ENCODE results near the gene SON. TPM values are rescaled to one million over a fixed set of nuclear protein-coding genes. Genes with fewer than 3 reads are reported as not detected.

SON gene
- total RNA-seq, 1 experiment from 2014 or later = 183 TPM

DNA sequence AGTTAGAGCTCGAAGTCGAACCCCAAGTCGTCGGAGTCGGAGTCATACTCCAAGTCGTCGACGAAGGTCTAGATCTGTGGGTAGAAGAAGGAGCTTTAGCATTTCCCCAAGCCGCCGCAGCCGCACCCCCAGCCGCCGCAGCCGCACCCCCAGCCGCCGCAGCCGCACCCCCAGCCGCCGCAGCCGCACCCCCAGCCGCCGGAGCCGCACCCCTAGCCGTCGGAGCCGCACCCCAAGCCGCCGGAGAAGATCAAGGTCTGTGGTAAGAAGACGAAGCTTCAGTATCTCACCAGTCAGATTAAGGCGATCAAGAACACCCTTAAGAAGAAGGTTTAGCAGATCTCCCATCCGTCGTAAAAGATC is 12.1 kb downstream of the SON start:
- ChIA-PET POLR2A (no interaction called here), CTCF (no interaction called here)
- in situ Hi-C loops (cut with HindIII; ENCODE audit: low pct_unique_long_range_greater_than_20kb, low sequenced_read_pairs) (no loop called here), intact Hi-C loops (cut with micrococcal nuclease; ENCODE audit: unreplicated experiment) (no loop called here)
- Histone ChIP-seq H3K9me3 (ENCODE audit: control insufficient read depth, insufficient read depth, low read depth, low read length) (no peaks in the 10 kb centered on the region), H3K4me3 (ENCODE audit: low read depth in 2 of 2, low read length in 2 of 2) (no peak overlapping the region), H3K27ac (ENCODE audit: low read length) (no peak overlapping the region), H3K27me3 (ENCODE audit: control insufficient read depth, insufficient read depth, low read length) (no peaks in the 10 kb centered on the region), H3K4me1 (ENCODE audit: control insufficient read depth, insufficient read depth, low read length) (no peaks in the 10 kb centered on the region), H3K36me3 (ENCODE audit: control insufficient read depth, insufficient read depth, low read length) (peaks cover 59% of the 10 kb centered on the region)
- DNase-seq (ENCODE audit: low read depth, low spot score) (no peak), ATAC-seq (no peak)
- no TSS peak for BruUV-seq (replicated peaks)
- TF ChIP-seq, protein P1, sequence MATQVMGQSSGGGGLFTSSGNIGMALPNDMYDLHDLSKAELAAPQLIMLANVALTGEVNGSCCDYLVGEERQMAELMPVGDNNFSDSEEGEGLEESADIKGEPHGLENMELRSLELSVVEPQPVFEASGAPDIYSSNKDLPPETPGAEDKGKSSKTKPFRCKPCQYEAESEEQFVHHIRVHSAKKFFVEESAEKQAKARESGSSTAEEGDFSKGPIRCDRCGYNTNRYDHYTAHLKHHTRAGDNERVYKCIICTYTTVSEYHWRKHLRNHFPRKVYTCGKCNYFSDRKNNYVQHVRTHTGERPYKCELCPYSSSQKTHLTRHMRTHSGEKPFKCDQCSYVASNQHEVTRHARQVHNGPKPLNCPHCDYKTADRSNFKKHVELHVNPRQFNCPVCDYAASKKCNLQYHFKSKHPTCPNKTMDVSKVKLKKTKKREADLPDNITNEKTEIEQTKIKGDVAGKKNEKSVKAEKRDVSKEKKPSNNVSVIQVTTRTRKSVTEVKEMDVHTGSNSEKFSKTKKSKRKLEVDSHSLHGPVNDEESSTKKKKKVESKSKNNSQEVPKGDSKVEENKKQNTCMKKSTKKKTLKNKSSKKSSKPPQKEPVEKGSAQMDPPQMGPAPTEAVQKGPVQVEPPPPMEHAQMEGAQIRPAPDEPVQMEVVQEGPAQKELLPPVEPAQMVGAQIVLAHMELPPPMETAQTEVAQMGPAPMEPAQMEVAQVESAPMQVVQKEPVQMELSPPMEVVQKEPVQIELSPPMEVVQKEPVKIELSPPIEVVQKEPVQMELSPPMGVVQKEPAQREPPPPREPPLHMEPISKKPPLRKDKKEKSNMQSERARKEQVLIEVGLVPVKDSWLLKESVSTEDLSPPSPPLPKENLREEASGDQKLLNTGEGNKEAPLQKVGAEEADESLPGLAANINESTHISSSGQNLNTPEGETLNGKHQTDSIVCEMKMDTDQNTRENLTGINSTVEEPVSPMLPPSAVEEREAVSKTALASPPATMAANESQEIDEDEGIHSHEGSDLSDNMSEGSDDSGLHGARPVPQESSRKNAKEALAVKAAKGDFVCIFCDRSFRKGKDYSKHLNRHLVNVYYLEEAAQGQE (IDR thresholded peaks at IDR 0.05; ENCODE audit: insufficient read depth in 1 of 2, low read depth in 2 of 2, low read length in 1 of 2) = no peak
- no peak for TF ChIP-seq POLR2AphosphoS5 (IDR thresholded peaks at IDR 0.05; ENCODE audit: low read depth, low read length)
- TF ChIP-seq, protein P2, sequence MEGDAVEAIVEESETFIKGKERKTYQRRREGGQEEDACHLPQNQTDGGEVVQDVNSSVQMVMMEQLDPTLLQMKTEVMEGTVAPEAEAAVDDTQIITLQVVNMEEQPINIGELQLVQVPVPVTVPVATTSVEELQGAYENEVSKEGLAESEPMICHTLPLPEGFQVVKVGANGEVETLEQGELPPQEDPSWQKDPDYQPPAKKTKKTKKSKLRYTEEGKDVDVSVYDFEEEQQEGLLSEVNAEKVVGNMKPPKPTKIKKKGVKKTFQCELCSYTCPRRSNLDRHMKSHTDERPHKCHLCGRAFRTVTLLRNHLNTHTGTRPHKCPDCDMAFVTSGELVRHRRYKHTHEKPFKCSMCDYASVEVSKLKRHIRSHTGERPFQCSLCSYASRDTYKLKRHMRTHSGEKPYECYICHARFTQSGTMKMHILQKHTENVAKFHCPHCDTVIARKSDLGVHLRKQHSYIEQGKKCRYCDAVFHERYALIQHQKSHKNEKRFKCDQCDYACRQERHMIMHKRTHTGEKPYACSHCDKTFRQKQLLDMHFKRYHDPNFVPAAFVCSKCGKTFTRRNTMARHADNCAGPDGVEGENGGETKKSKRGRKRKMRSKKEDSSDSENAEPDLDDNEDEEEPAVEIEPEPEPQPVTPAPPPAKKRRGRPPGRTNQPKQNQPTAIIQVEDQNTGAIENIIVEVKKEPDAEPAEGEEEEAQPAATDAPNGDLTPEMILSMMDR (IDR thresholded peaks at IDR 0.05) = no peak
- TF ChIP-seq TCF7L2 (IDR thresholded peaks at IDR 0.05; ENCODE audit: low read depth, low read length) = no peak
- TF ChIP-seq SIN3A (IDR thresholded peaks at IDR 0.05; ENCODE audit: borderline replicate concordance, insufficient read depth, low read depth, low read length) = no peak

DNA sequence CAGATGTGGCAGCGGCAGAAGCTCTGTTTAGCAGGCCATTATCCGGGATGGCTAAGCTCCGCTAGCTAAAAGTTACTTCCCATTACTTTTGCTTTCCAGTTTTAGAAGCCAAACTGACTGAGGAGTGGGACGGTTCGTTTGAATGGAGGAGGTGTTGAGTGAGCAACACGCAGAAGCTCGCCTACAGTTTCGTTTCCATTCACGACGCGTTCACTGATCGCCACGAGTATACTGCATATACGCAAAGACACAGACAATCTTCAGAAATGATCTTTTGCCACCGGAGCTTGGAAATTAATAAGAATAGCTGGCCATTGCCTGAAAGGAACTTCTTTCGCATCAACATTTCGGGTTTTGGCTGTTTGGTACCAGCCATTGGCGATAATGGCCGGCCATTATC is 14.6 kb downstream of the SON start:
- TF ChIP-seq, protein P2 (IDR thresholded peaks at IDR 0.05) = no peak
- TF ChIP-seq POLR2AphosphoS5 (IDR thresholded peaks at IDR 0.05; ENCODE audit: low read depth, low read length) (no peak), SIN3A (IDR thresholded peaks at IDR 0.05; ENCODE audit: borderline replicate concordance, insufficient read depth, low read depth, low read length) (no peak), TCF7L2 (IDR thresholded peaks at IDR 0.05; ENCODE audit: low read depth, low read length) (no peak)
- TF ChIP-seq, protein P1 (IDR thresholded peaks at IDR 0.05; ENCODE audit: insufficient read depth in 1 of 2, low read depth in 2 of 2, low read length in 1 of 2) = no peak
- Histone ChIP-seq H3K4me1 (ENCODE audit: control insufficient read depth, insufficient read depth, low read length) (no peaks in the 10 kb centered on the region), H3K9me3 (ENCODE audit: control insufficient read depth, insufficient read depth, low read depth, low read length) (no peaks in the 10 kb centered on the region), H3K36me3 (ENCODE audit: control insufficient read depth, insufficient read depth, low read length) (peaks cover 77% of the 10 kb centered on the region), H3K27ac (ENCODE audit: low read length) (no peak overlapping the region), H3K27me3 (ENCODE audit: control insufficient read depth, insufficient read depth, low read length) (no peaks in the 10 kb centered on the region), H3K4me3 (ENCODE audit: low read depth in 2 of 2, low read length in 2 of 2) (no peak overlapping the region)
- DNase-seq (ENCODE audit: low read depth, low spot score) (no peak), ATAC-seq (no peak)
- intact Hi-C loops (cut with micrococcal nuclease; ENCODE audit: unreplicated experiment) (no loop called here), in situ Hi-C loops (cut with HindIII; ENCODE audit: low pct_unique_long_range_greater_than_20kb, low sequenced_read_pairs) (no loop called here)
- POLR2A ChIA-PET = interaction anchor here (0.6 kb wide), 1 partner anchor 77 kb away, joined by 3 read pairs; no protein-coding TSS in a partner anchor
- BruUV-seq (replicated peaks) = no TSS peak
- CTCF ChIA-PET = interaction anchor here (0.8 kb wide), 1 partner anchor 67 kb away, joined by 3 read pairs; no protein-coding TSS in a partner anchor
